ENCODE data around the gene ALG1.

ALG1 gene

DNA sequence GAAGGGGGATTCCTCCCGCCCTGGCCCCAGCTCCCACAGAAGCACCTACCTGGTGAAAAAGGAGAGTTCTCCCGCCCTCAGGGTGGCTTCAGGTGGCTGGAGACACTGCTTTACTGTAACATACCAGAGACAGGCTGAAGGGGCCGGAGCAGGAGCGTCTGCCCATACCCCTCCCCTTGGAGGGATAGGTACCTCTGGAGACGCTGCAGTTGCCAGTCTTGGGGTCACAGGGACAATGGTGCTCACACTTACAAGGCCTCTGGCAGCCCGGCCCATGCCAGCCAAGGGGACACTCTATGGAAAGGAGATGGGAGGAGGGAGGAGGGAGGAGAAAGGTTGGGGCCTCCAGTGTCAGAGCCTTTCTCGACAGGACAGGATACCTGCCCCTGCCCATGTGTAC lies 44.6 kb upstream of the ALG1 start:
- no peak for TF ChIP-seq CTCF (IDR thresholded peaks at IDR 0.05; ENCODE audit: low read depth, low read length)
- H3K4me3 ChIP-seq (ENCODE audit: low read depth, low read length), result no peak overlapping the region
- no peak for DNase-seq
- H3K36me3 ChIP-seq, result no peaks in the 10 kb centered on the region
- H3K27ac ChIP-seq, result no peak overlapping the region
- no peaks in the 10 kb centered on the region for H3K27me3 ChIP-seq (ENCODE audit: insufficient read depth, low read depth, severe bottlenecking)
- no peaks in the 10 kb centered on the region for H3K9me3 ChIP-seq (ENCODE audit: severe bottlenecking)

GRCh38 chr16:5027575-5028235 lies 43.9 kb upstream of the ALG1 start:
- no peak overlapping the region for H3K4me3 ChIP-seq (ENCODE audit: low read depth, low read length)
- no peak overlapping the region for H3K27ac ChIP-seq

GRCh38 chr16:5028950-5029475 lies 42.6 kb upstream of the ALG1 start:
- Histone ChIP-seq H3K9me3 (ENCODE audit: severe bottlenecking) (no peaks in the 10 kb centered on the region), H3K27ac (no peak overlapping the region), H3K36me3 (no peaks in the 10 kb centered on the region), H3K27me3 (ENCODE audit: insufficient read depth, low read depth, severe bottlenecking) (no peaks in the 10 kb centered on the region), H3K4me3 (ENCODE audit: low read depth, low read length) (no peak overlapping the region)
- DNase-seq, result no peak
- no peak for TF ChIP-seq CTCF (IDR thresholded peaks at IDR 0.05; ENCODE audit: low read depth, low read length)

More at GRCh38 chr16:5027575-5028235, 43.9 kb upstream of the ALG1 start:
- H3K36me3 ChIP-seq, result no peaks in the 10 kb centered on the region
- no peak for TF ChIP-seq CTCF (IDR thresholded peaks at IDR 0.05; ENCODE audit: low read depth, low read length)
- no peak for DNase-seq
- no peaks in the 10 kb centered on the region for H3K9me3 ChIP-seq (ENCODE audit: severe bottlenecking)
- H3K27me3 ChIP-seq (ENCODE audit: insufficient read depth, low read depth, severe bottlenecking), result no peaks in the 10 kb centered on the region

DNA sequence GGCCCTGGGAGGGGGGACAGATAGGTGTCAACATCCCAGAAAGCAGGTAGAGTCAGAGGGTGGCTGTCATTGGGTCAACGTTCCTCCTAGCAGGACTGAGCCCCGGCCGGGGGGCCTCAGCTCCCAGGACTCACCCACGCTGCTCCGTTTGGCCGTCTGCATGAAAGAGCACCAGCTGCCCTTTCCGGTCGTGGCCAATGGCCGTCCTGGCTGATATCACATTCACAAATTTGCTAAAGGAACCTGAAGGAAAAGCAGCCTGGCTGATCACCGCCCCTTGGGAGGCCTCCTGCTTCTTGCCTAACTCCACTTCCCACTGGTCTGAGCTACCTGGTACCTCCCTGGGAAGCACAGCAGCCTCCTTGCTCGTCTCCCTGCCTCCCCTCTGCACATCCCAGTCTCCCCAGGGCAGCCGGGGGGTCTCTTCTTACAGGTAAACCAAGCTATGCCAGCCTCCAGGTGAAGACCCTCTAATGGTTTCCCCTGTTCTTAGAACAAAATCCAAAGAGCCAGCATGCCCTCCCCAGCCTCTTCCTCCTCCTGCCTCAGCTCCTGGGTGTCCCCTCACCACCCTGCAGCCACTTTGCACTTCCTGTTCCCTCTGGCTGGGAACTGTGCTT lies 41.3 kb upstream of the ALG1 start:
- TF ChIP-seq CTCF (IDR thresholded peaks at IDR 0.05; ENCODE audit: low read depth, low read length), result no peak
- Histone ChIP-seq H3K4me3 (ENCODE audit: low read depth, low read length) (no peak overlapping the region), H3K27ac (no peak overlapping the region), H3K27me3 (ENCODE audit: insufficient read depth, low read depth, severe bottlenecking) (no peaks in the 10 kb centered on the region), H3K9me3 (ENCODE audit: severe bottlenecking) (no peaks in the 10 kb centered on the region), H3K36me3 (no peaks in the 10 kb centered on the region)
- no peak for DNase-seq

GRCh38 chr16:5031601-5032000 lies 40.0 kb upstream of the ALG1 start:
- no peak overlapping the region for H3K27ac ChIP-seq
- no peak for TF ChIP-seq CTCF (IDR thresholded peaks at IDR 0.05; ENCODE audit: low read depth, low read length)
- no peak for DNase-seq
- no peak overlapping the region for H3K4me3 ChIP-seq (ENCODE audit: low read depth, low read length)
- no peaks in the 10 kb centered on the region for H3K36me3 ChIP-seq
- H3K9me3 ChIP-seq (ENCODE audit: severe bottlenecking), result no peaks in the 10 kb centered on the region
- no peaks in the 10 kb centered on the region for H3K27me3 ChIP-seq (ENCODE audit: insufficient read depth, low read depth, severe bottlenecking)
